Transverse colon (tissue), 4 donors: ENCODE measurements around the gene GFRA4. TPM values are rescaled to one million over a fixed set of nuclear protein-coding genes. Genes with fewer than 3 reads are reported as not detected.

Source experiments
- DNase-seq: peaks from one replicate; pipeline ENCODE4 v3.0.0-alpha.2; 2019
- H3K27ac ChIP-seq, 4 donors: fragments of 200-600 bp; sonication (generic); 2 replicates each; pipeline ENCODE4 v1.5.1; 2016 to 2018; ENCODE audit warnings: inconsistent platforms in 4 of 4
- H3K27me3 ChIP-seq: fragments of 200-600 bp; sonication (generic); 2 replicates; pipeline ENCODE4 v1.5.1; 2017; ENCODE audit warnings: inconsistent platforms
- H3K36me3 ChIP-seq, 4 donors: fragments of 200-600 bp; sonication (generic); 2 replicates each; pipeline ENCODE4 v1.5.1; 2017 to 2019; ENCODE audit warnings: inconsistent platforms in 4 of 4
- H3K4me1 ChIP-seq, 4 donors: fragments of 200-600 bp; sonication (generic); 2 replicates each; pipeline ENCODE4 v1.5.1; 2017 to 2020; ENCODE audit warnings: inconsistent platforms in 4 of 4
- H3K4me3 ChIP-seq, 4 donors: fragments of 200-600 bp; sonication (generic); 1 replicate in 1 of 4; 2 replicates in 3 of 4; pipeline versions ENCODE4 v1.5.1 to v1.6.1; 2017 to 2019; ENCODE audit warnings: inconsistent platforms in 4 of 4
- H3K9me3 ChIP-seq, 2 donors: fragments of 200-600 bp; sonication (generic); 2 replicates each; pipeline ENCODE4 v1.5.1; 2017 to 2019; ENCODE audit warnings: inconsistent platforms in 2 of 2
- EP300 ChIP-seq: sonication (generic); formaldehyde crosslinking; IDR thresholded peaks from one replicate; pipeline ENCODE4 v1.6.1; 2017; ENCODE audit warnings: antibody characterized with exemption, low read depth
- POLR2A ChIP-seq: fragments of 450-650 bp; IDR thresholded peaks from one replicate; pipeline ENCODE4 v1.6.1; 2016; ENCODE audit warnings: antibody characterized with exemption, mild to moderate bottlenecking, moderate library complexity
- POLR2AphosphoS5 ChIP-seq, 3 donors: sonication (generic); formaldehyde crosslinking; IDR thresholded peaks; one replicate each; pipeline ENCODE4 v1.6.1; 2016; ENCODE audit warnings: antibody characterized with exemption in 3 of 3
- WGBS, 2 donors: methylation state at CpG; one replicate each; pipeline ENCODE4 v1.1.5; 2018; ENCODE audit warnings: low coverage in 1 of 2; 5-methylcytosine and 5-hydroxymethylcytosine counted together
- in situ Hi-C, 4 donors: fragments of 200-750 bp; cut with MboI; loops; one replicate each; pipeline versions ENCODE4 v1.15.0 to v1.15.1; 2017; ENCODE audit warnings: low sequenced_read_pairs in 3 of 4, low pct_ligation_motif_present in 1 of 4, low pct_unique_long_range_greater_than_20kb in 1 of 4
- intact Hi-C: fragments of 100-400 bp; cut with DNase I; formaldehyde crosslinking; loops from one replicate; pipeline ENCODE4 v1.15.1; 2023; ENCODE audit warnings: low total_unique reads
- total RNA-seq, 4 donors: library from RNA; depleted of rRNA; stranded (reverse); fragments of >200 nt; gene quantifications; one replicate each; pipeline ENCODE4 v1.1.0, GENCODE V29; 2016
- TF ChIP-seq, protein P1 (sequence below), 5 experiments: fragments of 200-600 bp in 3 of 5; fragments of 450-650 bp in 2 of 5; sonication (generic) in 3 of 5; IDR thresholded peaks; 1 replicate in 2 of 5; 2 replicates in 3 of 5; pipeline ENCODE4 v1.5.1; 2016 to 2017; ENCODE audit warnings: antibody characterized with exemption in 5 of 5, inconsistent platforms in 3 of 5, mild to moderate bottlenecking in 2 of 5, moderate library complexity in 1 of 5

Gene GFRA4
- total RNA-seq, 4 donors from 2014 or later: not detected

DNA sequence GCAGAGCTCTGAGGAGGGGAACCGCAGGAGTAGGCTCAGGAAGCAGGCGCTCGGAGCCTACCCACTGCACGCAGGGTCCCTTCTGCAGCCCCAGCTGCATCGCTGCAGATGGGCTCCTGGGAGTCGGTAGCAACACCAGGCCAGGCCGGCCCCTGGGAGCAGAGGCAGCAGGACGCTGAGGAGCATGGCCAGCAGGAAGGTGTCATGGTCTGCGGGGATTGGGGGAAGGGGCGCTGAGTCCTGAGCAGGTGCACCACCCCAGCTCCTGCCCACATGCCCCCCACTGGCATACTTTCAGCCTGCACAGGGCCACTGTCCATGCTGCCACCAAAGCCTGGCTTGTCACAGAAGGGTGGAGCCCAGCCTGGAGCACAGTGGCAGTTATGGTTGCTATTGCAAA lies 7.7 kb upstream of the GFRA4 start:
- in situ Hi-C loops: no loop called here
- WGBS, 2 donors: 94% methylated on average over 10 of the region's 10 CpGs; no CpG with 5 or more reads in 1 of the 2 donors
- intact Hi-C loops: no loop called here
- no peaks in the 10 kb centered on the region for H3K9me3 ChIP-seq
- DNase-seq: no peak
- H3K27me3 ChIP-seq: peaks cover 46% of the 10 kb centered on the region
- no peak overlapping the region for H3K27ac ChIP-seq
- no peak overlapping the region for H3K4me3 ChIP-seq
- no peak for TF ChIP-seq POLR2AphosphoS5 (IDR thresholded peaks at IDR 0.05)
- TF ChIP-seq, protein P1, sequence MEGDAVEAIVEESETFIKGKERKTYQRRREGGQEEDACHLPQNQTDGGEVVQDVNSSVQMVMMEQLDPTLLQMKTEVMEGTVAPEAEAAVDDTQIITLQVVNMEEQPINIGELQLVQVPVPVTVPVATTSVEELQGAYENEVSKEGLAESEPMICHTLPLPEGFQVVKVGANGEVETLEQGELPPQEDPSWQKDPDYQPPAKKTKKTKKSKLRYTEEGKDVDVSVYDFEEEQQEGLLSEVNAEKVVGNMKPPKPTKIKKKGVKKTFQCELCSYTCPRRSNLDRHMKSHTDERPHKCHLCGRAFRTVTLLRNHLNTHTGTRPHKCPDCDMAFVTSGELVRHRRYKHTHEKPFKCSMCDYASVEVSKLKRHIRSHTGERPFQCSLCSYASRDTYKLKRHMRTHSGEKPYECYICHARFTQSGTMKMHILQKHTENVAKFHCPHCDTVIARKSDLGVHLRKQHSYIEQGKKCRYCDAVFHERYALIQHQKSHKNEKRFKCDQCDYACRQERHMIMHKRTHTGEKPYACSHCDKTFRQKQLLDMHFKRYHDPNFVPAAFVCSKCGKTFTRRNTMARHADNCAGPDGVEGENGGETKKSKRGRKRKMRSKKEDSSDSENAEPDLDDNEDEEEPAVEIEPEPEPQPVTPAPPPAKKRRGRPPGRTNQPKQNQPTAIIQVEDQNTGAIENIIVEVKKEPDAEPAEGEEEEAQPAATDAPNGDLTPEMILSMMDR (IDR thresholded peaks at IDR 0.05): no peak
- no peak for TF ChIP-seq EP300
- no peak for TF ChIP-seq POLR2A
- peaks cover 0 to 5% (median 2%) of the 10 kb centered on the region in 4 donors for H3K4me1 ChIP-seq
- no peaks in the 10 kb centered on the region for H3K36me3 ChIP-seq

DNA sequence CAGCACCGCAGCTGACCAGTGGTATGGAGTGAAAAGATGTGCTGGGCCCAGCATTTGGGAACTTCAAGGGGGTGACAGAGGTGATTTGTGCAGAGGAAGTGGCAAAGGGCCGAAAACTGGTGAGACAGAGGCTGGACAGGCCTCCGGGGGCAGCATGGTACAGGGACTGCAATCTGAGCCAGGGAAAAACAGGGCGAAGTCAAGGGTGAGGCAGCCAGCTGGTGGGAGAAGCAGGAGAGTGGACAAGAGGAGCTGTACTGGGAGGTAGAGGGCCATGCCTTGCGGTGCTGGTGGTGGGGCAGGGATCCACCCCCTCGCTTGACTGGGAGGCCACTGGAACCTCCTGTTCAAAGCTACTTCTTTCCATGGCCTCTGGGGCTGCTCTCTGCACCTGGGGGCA lies 7.3 kb upstream of the GFRA4 start:
- no peaks in the 10 kb centered on the region for H3K36me3 ChIP-seq
- H3K27ac ChIP-seq: no peak overlapping the region
- WGBS, 2 donors: 69% methylated on average over 6 of the region's 6 CpGs; no CpG with 5 or more reads in 1 of the 2 donors
- H3K9me3 ChIP-seq: no peaks in the 10 kb centered on the region
- no peak for DNase-seq
- in situ Hi-C loops (no loop called here), intact Hi-C loops (no loop called here)
- H3K4me3 ChIP-seq: no peak overlapping the region
- peaks cover 0 to 5% (median 2%) of the 10 kb centered on the region in 4 donors for H3K4me1 ChIP-seq
- TF ChIP-seq POLR2AphosphoS5 (IDR thresholded peaks at IDR 0.05) (no peak), POLR2A (no peak), EP300 (no peak)
- TF ChIP-seq, protein P1 (IDR thresholded peaks at IDR 0.05): no peak
- H3K27me3 ChIP-seq: peaks cover 42% of the 10 kb centered on the region

DNA sequence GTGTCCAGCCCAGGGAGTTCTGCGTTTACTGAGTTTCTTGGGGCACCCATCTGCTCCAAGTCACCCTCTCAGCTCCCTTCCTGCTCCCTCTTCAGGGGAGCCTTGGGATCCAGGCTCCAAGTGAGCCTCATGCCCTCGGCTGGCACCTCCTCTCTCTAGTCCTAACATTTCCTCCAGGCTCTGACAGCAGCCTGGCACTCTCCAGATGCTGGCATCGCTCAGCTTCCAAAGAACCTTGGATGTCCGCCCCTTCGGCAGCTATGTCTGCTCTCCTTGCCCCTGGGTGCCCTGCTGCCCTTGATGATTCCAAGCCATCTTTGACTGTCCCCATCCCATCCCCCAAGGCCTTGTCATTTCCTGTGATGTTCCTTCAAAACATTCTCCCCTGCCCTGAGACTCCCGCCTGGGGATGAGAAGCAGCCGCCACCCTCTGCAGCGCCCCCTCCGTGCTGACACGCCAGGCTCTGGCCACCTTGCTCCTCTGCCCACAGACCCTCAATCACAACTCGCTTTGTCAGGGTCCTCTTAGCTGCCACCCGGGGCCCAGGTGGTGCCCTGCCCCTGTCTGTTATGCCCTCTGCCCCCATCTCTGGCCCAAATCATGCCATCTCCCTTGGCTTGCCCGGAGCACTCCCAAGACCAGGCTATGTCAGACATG lies 6.6 kb upstream of the GFRA4 start:
- 70% methylated on average over 13 of the region's 13 CpGs; no CpG with 5 or more reads in 1 of the 2 donors for WGBS, 2 donors
- TF ChIP-seq, protein P1 (IDR thresholded peaks at IDR 0.05): no peak
- TF ChIP-seq POLR2AphosphoS5 (IDR thresholded peaks at IDR 0.05) (no peak), EP300 (no peak), POLR2A (no peak)
- in situ Hi-C loops (no loop called here), intact Hi-C loops (no loop called here)
- H3K27me3 ChIP-seq: peaks cover 35% of the 10 kb centered on the region
- no peaks in the 10 kb centered on the region for H3K36me3 ChIP-seq
- H3K9me3 ChIP-seq: no peaks in the 10 kb centered on the region
- no peak overlapping the region for H3K27ac ChIP-seq
- H3K4me1 ChIP-seq: peaks cover 0 to 5% (median 2%) of the 10 kb centered on the region in 4 donors
- H3K4me3 ChIP-seq: no peak overlapping the region
- DNase-seq: no peak

DNA sequence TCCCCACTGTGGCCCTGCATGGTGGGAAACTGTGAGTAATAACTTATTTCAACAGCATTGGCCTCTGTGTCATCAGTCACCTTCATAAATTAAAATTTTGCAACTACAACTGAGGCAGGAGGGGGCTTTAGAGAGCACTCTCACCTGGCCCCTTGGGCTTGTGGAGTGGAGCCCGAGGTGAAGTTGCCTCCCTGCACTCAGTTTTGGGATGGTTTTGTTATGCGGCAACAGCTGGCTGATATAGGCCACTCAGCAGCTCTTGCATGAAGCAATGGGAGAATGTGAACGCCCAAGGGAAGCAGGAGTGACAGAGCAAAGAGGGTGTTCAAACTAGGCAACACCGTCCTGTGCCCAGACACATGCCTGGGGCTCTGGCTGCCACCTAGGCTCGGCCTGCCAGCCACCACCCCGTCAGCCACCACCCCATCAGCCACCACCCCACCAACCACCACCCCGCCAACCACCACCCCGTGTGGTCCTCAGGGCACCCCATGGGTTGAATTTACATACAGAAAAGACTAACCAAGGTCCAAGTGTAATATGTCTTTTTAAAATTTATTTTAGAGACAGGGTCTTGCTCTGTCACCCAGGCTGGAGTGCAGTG lies 4.3 kb upstream of the GFRA4 start:
- H3K9me3 ChIP-seq: no peaks in the 10 kb centered on the region
- WGBS, 2 donors: 90 to 100% methylated on average over 1 to 7 of the region's 8 CpGs
- no peak overlapping the region for H3K27ac ChIP-seq
- no peak overlapping the region for H3K4me3 ChIP-seq
- DNase-seq: no peak
- no peak for TF ChIP-seq EP300
- TF ChIP-seq POLR2AphosphoS5 (IDR thresholded peaks at IDR 0.05): no peak
- no peak for TF ChIP-seq POLR2A
- TF ChIP-seq, protein P1 (IDR thresholded peaks at IDR 0.05): no peak
- peaks cover 23% of the 10 kb centered on the region for H3K27me3 ChIP-seq
- intact Hi-C loops: no loop called here
- peaks cover 0 to 5% (median 2%) of the 10 kb centered on the region in 4 donors for H3K4me1 ChIP-seq
- no peaks in the 10 kb centered on the region for H3K36me3 ChIP-seq
- in situ Hi-C loops: no loop called here
